ENCODE results near the gene FATE1.
A peak's percentile ranks its signal among the peaks of the same experiment; 100 is the strongest.

FATE1 gene

GRCh38 chrX:151704041-151704663 lies 11.7 kb upstream of the FATE1 start:
- no peak for DNase-seq

GRCh38 chrX:151708821-151709220 lies 7.0 kb upstream of the FATE1 start:
- DNase-seq: no peak

- DNase-seq: no peak
Observed at GRCh38 chrX:151710457-151710856, 5.4 kb upstream of the FATE1 start.

GRCh38 chrX:151711154-151711553 lies 4.7 kb upstream of the FATE1 start:
- DNase-seq: no peak

- DNase-seq: peak; percentile 0
Observed at GRCh38 chrX:151711787-151712186, 4.0 kb upstream of the FATE1 start.

- DNase-seq: no peak
Observed at GRCh38 chrX:151712253-151712652, 3.6 kb upstream of the FATE1 start.

GRCh38 chrX:151713849-151714248 lies 2.0 kb upstream of the FATE1 start:
- DNase-seq: peak; percentile 10

- no peak for DNase-seq
Observed at GRCh38 chrX:151714362-151714761, 1.5 kb upstream of the FATE1 start.

GRCh38 chrX:151722241-151722846 lies 6.5 kb downstream of the FATE1 start:
- peak; percentile 10 for DNase-seq

- DNase-seq: no peak
Observed at GRCh38 chrX:151723156-151723760, 7.4 kb downstream of the FATE1 start.

GRCh38 chrX:151724563-151725337 lies 8.9 kb downstream of the FATE1 start:
- DNase-seq: no peak

- DNase-seq: no peak
Observed at GRCh38 chrX:151725338-151725614, 9.4 kb downstream of the FATE1 start.

- no peak for DNase-seq
Observed at GRCh38 chrX:151726751-151727150, 10.9 kb downstream of the FATE1 start.

- no peak for DNase-seq
Observed at GRCh38 chrX:151727346-151727745, 11.5 kb downstream of the FATE1 start.

- no peak for DNase-seq
Observed at GRCh38 chrX:151729056-151729725, 13.4 kb downstream of the FATE1 start.

GRCh38 chrX:151734446-151734845 lies 18.6 kb downstream of the FATE1 start, which contains the start of gene CNGA2:
Gene CNGA2 (plus strand): TSS chrX:151734746. CDS start chrX:151738484, 3,738 bp downstream.
- DNase-seq: no peak

GRCh38 chrX:151735219-151735618 lies 19.4 kb downstream of the FATE1 start:
- DNase-seq: no peak

- no peak for DNase-seq
Observed at GRCh38 chrX:151736685-151737084, 20.9 kb downstream of the FATE1 start.

GRCh38 chrX:151737494-151737893 lies 21.7 kb downstream of the FATE1 start:
- no peak for DNase-seq

GRCh38 chrX:151738751-151739150 lies 22.9 kb downstream of the FATE1 start:
- no peak for DNase-seq

GRCh38 chrX:151741606-151742005 lies 25.8 kb downstream of the FATE1 start:
- no peak for DNase-seq

GRCh38 chrX:151742311-151742710 lies 26.5 kb downstream of the FATE1 start:
- no peak for DNase-seq
